ENCODE results near the gene SLC11A1.

Gene SLC11A1

GRCh38 chr2:218422403-218423086, 40.5 kb downstream of the SLC11A1 start:
- DNase-seq (ENCODE audit: low read depth, low spot score), result no peak
- TF ChIP-seq CTCF (IDR thresholded peaks at IDR 0.05; ENCODE audit: insufficient read depth, low read length, missing control alignments), result no peak
- no peak overlapping the region for H3K4me3 ChIP-seq (ENCODE audit: low read depth, low read length)
- ChIA-PET CTCF (no interaction called here), POLR2A (no interaction called here)

DNA sequence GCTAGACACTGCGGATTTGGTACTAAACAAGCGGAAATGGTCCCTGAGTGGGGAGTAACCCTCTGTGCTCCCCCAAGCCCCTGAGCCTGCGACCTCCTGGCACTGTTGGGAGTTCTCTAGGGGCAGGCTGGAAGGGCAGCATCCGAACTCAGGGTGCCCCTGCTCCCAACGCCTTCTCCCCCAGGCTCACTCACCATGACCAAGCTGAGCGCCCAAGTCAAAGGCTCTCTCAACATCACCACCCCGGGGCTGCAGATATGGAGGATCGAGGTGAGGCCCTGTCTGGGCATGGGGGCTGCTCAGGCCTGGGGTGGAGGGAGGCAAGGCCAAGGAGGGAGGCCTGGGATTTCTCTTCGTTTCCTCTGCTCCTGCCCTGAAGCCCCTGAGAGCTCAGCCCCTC, 41.5 kb downstream of the SLC11A1 start:
- ChIA-PET CTCF (no interaction called here), POLR2A (no interaction called here)
- no peak for DNase-seq (ENCODE audit: low read depth, low spot score)
- no peak for TF ChIP-seq CTCF (IDR thresholded peaks at IDR 0.05; ENCODE audit: insufficient read depth, low read length, missing control alignments)
- H3K4me3 ChIP-seq (ENCODE audit: low read depth, low read length), result no peak overlapping the region

- ChIA-PET CTCF (no interaction called here), POLR2A (interaction anchor here (0.5 kb wide), 1 partner anchor 45 kb away, joined by 3 read pairs; no protein-coding TSS in a partner anchor)
- no peak for TF ChIP-seq CTCF (IDR thresholded peaks at IDR 0.05; ENCODE audit: insufficient read depth, low read length, missing control alignments)
- H3K4me3 ChIP-seq (ENCODE audit: low read depth, low read length), result no peak overlapping the region
- no peak for DNase-seq (ENCODE audit: low read depth, low spot score)
These were observed 43.5 kb downstream of the SLC11A1 start for GRCh38 chr2:218425531-218425930.

DNA sequence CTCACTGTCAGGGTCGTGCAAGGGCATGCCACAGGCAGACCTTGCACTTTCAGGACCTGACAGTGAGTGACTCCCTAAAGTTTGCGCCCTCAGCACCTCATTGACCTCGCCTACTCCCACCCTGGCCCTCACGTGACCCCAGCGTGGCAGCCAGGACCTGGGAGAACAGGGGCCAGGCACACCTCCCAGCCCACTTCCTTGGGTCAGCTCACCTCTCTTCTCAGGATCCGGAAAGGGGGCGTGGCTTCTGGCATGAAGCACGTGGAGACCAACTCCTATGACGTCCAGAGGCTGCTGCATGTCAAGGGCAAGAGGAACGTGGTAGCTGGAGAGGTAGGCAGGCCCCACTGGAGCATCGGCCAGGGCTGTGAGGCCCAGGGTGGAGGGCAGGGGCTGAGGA, 45.7 kb downstream of the SLC11A1 start:
- ChIA-PET POLR2A (no interaction called here), CTCF (no interaction called here)
- H3K4me3 ChIP-seq (ENCODE audit: low read depth, low read length), result no peak overlapping the region
- no peak for DNase-seq (ENCODE audit: low read depth, low spot score)
- no peak for TF ChIP-seq CTCF (IDR thresholded peaks at IDR 0.05; ENCODE audit: insufficient read depth, low read length, missing control alignments)

DNA sequence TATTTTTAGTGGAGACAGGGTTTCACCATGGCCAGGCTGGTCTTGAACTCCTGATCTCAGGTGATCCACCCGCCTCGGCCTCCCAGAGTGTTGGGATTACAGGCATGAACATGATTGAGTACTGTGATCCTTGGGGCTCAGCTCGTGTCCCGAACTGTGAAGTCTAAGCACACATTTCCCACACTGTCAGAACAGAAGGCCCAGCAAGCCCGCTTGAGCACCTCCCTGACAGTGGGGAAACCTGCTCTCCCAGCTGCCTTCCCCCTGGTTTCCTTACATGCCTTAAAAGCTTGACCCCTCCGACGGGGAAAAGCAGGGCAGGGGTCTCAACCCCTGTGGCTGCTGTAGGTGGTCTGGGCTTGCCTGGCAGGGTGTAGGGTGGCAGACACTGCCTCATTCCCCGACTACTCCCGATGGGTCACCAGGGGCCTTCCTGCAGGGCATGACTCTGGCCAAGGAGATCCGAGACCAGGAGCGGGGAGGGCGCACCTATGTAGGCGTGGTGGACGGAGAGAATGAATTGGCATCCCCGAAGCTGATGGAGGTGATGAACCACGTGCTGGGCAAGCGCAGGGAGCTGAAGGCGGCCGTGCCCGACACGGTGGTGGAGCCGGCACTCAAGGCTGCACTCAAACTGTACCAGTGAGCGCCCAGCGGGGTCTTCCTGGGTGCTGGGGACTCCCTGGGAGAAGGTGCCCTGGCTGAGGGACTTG, 46.9 kb downstream of the SLC11A1 start:
- CTCF ChIA-PET, result no interaction called here

More for the DNA sequence above, 46.9 kb downstream of the SLC11A1 start:
- POLR2A ChIA-PET, result no interaction called here
- no peak for DNase-seq (ENCODE audit: low read depth, low spot score)
- H3K4me3 ChIP-seq (ENCODE audit: low read depth, low read length), result no peak overlapping the region
- TF ChIP-seq CTCF (IDR thresholded peaks at IDR 0.05; ENCODE audit: insufficient read depth, low read length, missing control alignments), result no peak

Data from AG04449 (cell line).